ENCODE results near the gene MACROD2.

Gene MACROD2

DNA sequence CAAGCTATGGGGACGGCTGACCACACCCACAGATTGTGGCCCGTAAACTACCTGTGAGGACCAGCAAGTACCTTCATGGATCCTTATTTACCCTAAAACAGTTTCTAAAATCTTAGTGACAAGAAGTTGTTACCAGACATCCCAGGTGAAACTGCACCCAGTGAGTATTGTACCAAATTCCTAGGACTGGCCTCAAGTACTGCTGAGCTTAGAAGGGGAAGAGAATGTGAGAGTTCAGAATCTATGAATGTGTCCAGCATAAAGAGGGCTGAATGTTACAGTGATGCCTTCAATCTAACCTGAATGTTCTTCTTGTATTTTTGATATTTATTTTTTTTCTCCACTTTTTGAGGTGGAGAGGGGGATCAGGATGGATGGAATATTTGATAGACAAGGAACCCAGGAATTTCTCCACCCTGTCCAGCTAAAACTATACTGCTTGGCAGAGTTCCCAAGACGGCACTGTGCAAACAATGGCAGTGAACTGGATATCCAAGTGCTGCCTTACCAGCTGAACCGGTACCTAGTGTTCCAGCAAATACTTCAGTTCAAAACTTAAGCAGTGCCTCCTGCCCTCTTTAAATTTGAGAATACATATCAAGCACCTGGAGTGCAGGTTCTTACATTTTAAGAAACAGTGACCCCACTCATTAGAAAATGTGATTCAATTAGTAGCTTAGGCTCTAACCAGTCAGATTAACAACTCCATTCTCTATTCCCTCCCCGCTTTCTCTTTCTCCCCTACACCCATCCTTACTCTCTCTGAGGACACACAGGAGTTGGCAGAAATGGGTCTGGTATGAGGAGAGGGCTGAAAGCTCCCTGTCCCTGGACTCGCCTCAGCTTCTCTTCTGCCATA, 769.4 kb downstream of the MACROD2 start:
- DNase-seq (ENCODE audit: extremely low spot score, insufficient read length, low read depth), result no peak
- FAIRE-seq, result no peak

DNA sequence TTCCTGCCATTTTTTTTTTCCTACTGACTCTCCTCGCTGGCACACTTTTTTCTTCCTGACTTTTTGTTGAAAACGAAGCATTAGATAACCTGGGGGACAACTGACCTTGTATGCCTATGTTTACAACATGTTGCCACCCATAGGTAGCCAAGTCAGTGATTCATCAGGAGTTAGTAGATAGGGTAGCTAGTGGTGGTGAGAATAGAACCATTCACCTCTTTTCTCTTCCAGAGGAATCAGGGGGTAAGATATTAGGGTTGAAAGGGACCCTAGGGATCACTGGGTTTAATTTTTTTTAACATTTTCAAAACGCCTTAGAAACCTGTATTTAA, 770.0 kb downstream of the MACROD2 start:
- no peak for FAIRE-seq
- no peak for DNase-seq (ENCODE audit: extremely low spot score, insufficient read length, low read depth)

DNA sequence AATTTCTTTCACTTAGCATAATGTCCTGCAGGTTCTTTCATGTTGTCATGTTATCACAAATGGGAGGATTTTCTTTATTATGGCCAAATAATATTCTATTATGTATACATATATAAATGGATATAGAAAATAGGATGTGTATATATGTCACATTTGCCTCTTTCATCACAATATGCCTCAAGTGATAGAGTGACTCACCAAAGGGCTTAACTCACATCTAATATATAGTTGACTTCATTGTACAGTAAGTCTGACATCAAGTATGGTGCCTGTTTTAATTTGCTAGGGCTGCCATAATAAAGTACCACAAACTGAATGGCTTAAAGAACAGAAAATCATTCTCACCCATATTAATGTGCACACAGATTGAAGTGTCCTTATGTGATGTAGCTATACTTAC, 778.2 kb downstream of the MACROD2 start:
- FAIRE-seq (no peak), DNase-seq (ENCODE audit: extremely low spot score, insufficient read length, low read depth) (no peak)

DNA sequence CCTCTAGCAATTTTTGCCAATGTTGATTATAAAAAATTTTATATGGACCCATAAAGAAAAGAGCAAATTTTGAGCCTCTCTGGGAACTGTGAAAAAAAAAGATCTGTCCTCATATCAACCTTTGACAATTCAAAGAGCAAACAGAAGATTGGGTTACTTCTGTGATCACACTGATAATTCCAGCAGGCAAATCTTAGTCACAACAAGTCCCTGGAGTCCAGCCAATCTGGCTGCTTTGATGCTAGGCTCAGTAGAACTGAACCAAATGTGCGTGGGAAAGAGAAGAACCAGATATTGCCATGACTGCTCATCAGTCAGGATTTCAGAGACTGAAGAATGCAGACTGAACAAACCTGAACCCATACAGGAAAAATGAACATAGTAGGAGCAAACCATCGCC, 780.5 kb downstream of the MACROD2 start:
- no peak for DNase-seq (ENCODE audit: extremely low spot score, insufficient read length, low read depth)
- FAIRE-seq, result no peak

DNA sequence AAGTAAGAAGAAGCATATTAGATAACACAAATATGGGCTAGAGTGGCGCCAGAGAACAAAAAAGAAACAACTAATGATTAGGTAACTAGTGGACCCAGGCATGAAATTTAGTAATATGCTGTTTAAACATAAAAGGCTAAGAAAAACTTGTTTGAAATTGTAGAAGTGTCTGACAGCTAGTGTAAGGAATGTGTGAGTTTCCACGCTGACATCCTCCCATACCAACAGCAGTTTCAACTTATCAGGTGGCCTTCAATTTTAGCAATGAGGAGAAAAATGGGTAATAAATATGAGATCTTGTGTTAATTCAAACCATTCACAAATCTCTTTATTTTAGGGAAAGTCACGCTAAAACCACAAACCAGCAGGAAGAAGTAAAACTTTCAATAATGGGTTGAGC, 782.3 kb downstream of the MACROD2 start:
- DNase-seq (ENCODE audit: extremely low spot score, insufficient read length, low read depth) (no peak), FAIRE-seq (no peak)

DNA sequence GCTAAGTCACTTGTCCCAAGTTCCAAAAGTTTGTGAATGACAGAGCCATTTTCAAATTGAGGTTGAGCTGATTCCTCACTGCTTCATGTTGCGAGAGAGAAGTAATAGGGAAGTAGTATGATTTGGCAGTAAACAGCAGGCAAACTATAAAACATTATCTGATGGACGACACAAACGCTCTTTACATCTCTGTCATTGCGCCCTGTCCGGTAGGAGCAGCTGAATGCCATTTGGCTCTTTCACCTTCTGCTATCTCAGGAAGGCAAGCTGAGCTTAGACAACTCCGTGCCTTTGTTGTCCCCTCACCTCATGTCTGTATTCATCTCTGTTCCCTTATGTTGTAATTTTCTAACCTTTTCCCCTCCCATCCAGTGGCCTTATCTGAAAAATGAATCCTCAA, 782.8 kb downstream of the MACROD2 start:
- FAIRE-seq, result no peak
- DNase-seq (ENCODE audit: extremely low spot score, insufficient read length, low read depth), result no peak

DNA sequence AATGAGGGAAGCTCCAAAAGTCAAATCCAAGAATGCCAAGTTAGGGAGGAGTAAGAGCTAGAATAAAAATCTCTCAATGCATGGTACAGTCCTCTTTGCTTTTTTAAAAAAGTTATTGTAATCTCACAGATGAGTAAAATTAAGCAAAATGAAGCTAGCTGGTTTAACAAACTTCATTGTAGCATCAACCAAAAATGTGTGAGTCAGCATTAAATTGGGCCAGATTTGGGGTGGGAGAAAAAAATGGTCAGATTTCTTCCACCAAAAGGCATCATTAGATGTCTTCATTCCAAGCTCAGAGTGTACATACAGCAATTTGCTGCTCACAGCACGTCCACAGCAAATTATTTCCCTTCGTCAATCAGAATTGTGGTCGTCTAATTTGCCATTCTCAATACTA, 783.6 kb downstream of the MACROD2 start:
- FAIRE-seq, result no peak
- DNase-seq (ENCODE audit: extremely low spot score, insufficient read length, low read depth), result no peak

DNA sequence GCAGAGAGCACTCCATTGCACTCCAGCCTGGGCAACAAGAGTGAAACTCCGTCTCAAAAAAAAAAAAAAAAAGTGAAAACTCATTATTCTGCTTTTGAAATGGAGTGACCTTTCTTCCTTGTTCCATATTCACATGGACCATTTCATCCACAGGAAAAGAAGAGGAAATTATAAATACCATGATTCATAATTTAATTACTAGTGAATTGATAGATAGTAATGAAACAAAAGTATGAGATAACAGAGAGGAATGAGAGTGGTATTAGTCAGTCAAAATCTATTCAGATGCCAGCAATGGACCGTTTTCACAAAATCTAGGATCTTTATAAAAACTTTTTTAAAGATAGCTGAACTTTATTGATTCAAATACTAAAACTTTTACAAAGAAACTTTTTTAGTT, 785.2 kb downstream of the MACROD2 start:
- FAIRE-seq (no peak), DNase-seq (ENCODE audit: extremely low spot score, insufficient read length, low read depth) (no peak)

DNA sequence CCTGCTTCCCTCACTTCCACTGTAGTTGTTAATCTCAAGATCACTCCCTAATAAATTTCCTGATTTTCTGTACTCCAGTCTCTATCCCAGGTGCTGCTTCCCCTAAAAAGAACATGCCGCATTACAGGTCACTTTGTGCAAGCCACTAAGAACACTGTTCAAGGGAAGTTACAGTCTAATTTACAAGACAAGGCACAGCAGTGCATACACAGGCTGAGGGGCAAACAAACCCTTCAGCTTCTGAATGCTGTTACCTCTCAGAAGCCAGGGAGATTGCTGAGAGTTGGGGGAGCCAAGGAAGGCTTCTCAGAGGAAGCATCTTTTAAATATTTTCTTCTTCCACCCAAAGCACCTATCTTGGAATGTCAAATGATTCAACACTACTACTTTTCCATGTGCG, 787.4 kb downstream of the MACROD2 start:
- DNase-seq (ENCODE audit: extremely low spot score, insufficient read length, low read depth), result no peak

DNA sequence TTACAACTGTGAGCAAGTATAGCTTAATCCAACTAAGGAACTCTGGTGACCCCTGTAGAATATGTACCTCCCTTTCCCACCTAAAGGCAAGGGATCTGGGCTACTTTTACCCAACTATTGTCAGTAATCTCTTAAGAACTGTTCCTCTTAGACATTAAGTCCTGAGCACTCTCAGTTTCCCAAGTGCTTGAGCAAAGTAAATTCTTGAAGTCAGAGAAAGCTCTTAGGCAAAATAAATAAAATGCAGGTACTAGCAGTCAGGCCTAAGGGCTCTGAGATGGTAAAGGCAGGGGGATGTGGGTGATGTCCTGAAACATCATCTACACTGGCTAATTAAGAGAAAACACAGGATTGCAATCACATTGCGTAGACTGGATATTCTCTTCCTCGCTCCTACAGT, 788.5 kb downstream of the MACROD2 start:
- DNase-seq (ENCODE audit: extremely low spot score, insufficient read length, low read depth), result no peak

More for the DNA sequence above, 787.4 kb downstream of the MACROD2 start:
- FAIRE-seq, result no peak

DNA sequence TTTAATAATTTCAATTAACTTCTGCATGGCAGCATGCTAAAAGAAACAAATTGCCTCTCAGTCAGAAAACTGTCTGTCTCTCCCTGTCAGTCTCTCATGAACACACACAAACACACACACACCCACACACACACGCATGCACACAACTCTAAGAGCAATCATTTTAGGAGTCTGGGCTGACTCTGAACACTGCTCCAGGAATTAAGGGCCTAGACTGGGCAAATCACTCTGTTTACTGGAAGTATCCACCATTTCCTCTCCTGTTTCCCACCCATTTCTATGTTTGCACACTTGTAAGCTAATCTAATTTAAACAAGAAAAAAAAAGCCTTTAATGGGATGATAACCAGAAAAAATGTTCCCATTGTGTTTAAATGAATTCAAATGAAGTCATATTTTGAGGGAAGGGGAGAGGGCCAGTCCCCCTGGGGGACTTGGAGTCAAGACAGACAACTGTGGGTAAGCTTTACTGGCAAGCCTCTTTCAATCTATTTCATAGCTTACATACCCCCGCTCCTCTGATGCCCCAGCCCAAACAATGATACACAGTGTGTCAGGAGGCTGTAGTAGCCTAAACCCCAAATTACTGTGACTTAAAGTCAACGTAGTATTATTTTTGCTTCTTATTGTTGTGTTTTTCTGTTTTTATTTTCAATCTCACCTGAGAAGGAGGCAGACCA, 789.9 kb downstream of the MACROD2 start:
- DNase-seq (ENCODE audit: extremely low spot score, insufficient read length, low read depth) (no peak), FAIRE-seq (no peak)

More for the DNA sequence above, 788.5 kb downstream of the MACROD2 start:
- no peak for FAIRE-seq

DNA sequence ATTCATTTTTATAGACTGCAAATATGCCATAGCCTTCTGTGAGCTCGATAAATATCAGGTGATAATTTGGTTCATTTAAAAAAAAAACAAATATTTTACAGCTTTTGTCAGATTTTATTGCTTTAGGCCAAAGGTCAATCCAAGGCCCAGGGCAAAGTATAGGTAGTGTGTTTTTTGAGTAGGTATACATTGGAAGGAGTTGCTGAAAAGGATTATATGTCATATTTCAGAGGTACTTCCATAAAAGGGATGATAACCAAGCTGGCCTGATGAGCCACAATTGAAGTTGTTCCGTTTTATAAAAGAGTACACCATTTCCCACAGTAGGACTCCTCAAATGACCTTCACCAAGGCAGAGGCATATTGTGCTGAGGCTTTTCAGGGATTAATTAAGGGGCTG, 794.9 kb downstream of the MACROD2 start:
- FAIRE-seq (no peak), DNase-seq (ENCODE audit: extremely low spot score, insufficient read length, low read depth) (no peak)

DNA sequence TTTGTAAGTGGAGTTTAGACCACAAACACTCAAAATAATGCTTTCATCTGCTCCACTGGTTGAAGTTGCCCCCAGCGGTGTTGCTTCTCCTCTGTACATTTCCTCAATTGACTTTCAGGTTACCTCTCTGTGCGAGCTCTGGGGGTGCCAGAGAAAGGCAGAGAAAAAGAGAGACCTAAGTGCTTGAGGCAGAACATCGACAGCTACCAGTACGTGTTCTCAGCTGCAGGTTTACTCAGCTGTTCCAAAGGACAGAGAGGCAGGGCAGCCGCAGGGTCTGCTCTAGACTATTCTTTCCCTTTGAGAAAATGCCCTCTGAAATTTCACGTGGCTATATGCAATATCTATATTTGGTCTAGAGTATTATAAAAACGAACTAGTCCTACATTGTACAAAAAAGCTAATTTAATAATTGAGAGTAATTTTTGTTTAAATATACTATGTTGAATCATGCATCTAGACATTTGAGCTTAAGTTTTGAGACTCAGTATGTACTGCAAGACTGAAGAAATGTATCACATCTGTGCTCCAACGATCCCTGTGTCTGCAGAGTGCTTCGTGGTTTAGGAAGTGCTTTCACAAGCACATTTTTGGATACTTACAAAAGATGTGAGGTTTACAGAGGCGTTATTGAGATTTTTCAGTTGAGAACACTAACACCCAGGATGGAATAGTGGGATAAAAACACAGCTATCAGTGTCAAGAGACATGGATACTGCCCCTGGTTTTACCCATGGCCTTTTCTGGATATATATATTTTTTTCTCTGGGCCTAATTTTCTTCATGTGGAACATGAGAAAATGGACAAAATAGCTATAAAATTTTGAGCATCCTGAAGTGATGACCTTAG, 795.7 kb downstream of the MACROD2 start:
- FAIRE-seq, result no peak
- no peak for DNase-seq (ENCODE audit: extremely low spot score, insufficient read length, low read depth)

DNA sequence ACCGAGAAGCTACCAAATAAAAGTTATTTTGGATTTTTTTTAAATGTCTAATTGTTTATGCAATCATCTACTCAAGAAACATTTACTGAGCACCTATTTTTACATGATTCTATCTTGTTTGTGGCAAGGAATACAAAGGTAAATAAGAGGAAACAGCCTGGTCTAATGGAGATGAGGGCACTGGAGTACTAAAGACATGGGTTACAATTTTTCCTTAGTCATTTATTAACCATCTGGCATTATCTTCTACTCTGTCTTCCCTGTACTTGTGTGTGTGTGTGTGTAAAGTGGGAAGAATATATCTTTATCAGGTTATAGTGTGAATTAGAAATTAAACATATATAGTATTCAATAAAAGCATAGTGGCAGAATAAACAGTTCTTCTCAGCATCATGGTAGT, 797.6 kb downstream of the MACROD2 start:
- FAIRE-seq (no peak), DNase-seq (ENCODE audit: extremely low spot score, insufficient read length, low read depth) (no peak)

DNA sequence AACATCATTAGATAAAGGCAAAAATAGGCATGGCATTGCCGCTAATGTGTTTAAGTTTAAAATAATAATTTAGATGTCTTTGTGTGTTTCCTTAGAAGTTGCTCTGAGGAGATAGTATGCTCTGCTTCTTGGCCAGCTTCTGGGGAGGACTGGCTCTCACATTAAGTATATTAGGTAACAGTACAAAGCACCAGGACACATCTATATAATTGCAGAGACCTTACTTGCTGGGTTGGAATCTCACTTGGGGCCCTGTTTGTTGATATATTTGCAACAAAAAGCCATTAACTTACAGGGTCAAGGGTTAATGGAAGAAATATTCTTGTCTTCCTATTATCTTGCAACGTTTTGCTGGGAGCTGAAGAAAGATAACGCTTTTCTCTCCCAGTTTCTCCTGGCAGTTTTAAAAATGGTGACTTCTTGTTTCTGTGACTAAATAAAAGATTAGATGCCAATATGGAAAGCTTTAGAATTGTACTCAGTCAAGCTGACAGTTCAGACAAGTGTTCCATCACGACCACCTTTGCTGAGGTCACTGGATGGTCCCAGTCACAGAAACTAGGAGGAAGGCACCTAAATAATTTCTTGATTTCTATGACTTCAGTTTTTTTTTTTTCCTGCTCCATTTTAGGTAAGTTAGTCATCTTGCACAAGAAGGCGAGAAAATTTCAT, 804.4 kb downstream of the MACROD2 start:
- no peak for FAIRE-seq
- no peak for DNase-seq (ENCODE audit: extremely low spot score, insufficient read length, low read depth)

DNA sequence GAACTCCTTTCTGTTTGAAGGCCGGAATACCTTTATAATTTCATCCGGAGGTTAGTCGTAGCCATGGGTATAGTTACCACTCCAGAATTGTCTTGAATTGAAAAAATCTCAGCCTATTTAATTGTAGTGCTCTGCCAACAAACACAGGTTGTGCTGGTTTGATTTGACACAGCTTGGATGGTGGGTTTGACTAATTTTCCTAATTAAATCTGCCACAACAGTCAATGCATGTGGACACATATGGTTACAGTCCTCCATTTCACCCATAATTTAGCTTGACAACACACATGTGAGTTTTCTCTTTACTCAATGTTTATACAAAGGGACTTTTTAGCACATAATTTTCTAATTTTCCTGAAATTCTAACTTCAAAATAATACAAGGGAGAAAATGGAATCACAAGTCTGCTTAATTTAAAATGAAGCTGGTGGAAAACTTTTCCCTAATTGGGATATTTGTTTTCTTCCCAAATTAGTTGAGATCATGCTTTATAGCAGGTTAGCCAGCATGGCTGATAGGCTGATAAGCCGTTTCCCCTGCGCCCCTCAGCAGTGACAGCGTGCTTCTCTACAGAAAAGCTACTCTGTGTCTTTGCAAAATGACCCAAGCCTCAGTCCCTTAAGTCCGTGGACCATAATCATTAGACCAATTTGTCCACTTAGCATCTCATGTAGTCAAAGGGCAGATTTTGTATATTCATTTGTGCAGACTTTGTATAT, 805.5 kb downstream of the MACROD2 start:
- FAIRE-seq, result no peak
- no peak for DNase-seq (ENCODE audit: extremely low spot score, insufficient read length, low read depth)

DNA sequence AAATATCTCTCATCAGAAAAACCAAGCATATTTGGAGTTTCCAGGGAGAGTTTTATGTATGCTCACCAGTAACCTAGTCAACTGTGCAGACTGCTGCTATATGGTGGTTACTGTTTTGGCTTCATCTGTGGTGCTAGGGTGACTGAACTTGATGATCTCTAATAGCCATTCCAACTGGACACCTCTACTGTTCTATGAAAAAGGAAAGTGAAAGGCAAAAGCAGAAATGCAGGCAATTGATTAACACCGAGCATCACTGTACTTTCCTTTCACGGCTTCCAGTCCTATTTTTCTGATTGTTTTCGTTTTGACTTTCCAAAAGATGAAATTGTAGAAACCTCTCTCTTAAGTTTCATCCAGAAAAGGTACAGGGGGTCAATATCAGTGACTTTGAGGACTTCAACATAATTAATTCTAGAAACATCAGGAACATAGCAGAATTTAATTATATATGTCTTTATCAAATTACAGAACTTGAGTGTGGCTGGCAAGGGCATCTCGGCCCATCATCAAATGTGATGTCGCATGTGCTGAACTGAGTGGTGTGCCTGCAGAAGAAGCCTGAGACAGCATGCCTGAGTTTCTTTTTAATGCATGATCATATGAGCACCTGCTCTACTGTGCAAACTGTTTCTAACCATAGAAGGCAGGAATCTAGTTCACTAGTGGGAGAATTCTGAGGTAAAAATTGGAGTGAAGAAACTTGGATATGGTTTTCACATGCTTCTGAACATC, 806.4 kb downstream of the MACROD2 start:
- FAIRE-seq, result peak; percentile 85
- DNase-seq (ENCODE audit: extremely low spot score, insufficient read length, low read depth), result peak; percentile 9

DNA sequence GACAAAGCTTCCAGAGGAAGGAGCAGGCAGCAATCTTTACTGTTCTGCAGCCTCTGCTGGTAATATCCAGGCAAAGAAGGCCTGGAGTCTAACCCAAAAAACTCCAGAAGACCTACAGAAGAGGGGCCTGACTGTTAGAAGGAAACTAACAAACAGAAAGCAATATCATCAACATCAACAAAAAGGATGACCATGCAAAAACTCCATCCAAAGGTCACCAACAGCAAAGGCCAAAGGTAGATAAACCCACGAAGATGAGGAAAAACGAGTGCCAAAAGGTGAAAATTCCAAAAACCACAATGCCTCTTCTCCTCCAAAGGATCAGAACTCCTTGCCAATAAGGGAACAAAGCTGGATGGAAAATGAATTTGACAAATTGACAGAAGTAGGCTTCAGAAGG, 811.9 kb downstream of the MACROD2 start:
- no peak for FAIRE-seq

DNA sequence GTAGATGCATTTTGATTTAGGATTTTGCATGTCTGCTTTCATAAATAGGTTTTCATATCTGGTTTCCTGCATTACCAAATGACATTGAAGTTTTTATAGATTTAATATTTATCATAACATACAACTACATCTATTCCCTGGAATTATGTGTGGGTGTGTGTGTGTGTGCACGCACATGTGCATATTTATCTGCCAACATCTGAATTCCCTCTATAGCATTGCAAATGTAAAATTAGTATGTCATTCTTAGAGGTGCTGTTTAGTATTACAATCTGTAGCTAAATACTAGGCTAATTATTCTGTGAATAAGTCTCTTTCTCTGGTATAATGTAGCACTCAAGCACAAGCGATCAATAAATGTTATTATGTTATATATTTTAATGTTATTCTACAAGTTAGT, 820.0 kb downstream of the MACROD2 start:
- FAIRE-seq (no peak), DNase-seq (ENCODE audit: extremely low spot score, insufficient read length, low read depth) (no peak)

More for the DNA sequence above, 811.9 kb downstream of the MACROD2 start:
- DNase-seq (ENCODE audit: extremely low spot score, insufficient read length, low read depth), result no peak

Measured in GM18507 (cell line).